Activated CD4-positive, alpha-beta T cell treated with anti-CD3 and anti-CD28 coated beads for 48 hours (primary cell): ENCODE measurements around the gene LRP11.
"Not testable (repeated sequence)": the region's sequence is repeated elsewhere in the genome, so short reads cannot be mapped to it uniquely, and the experiment has no call there.

Source experiments
- DNase-seq: peaks from one replicate; pipeline ENCODE4 v3.0.0-alpha.2; 2020

Gene LRP11

DNA sequence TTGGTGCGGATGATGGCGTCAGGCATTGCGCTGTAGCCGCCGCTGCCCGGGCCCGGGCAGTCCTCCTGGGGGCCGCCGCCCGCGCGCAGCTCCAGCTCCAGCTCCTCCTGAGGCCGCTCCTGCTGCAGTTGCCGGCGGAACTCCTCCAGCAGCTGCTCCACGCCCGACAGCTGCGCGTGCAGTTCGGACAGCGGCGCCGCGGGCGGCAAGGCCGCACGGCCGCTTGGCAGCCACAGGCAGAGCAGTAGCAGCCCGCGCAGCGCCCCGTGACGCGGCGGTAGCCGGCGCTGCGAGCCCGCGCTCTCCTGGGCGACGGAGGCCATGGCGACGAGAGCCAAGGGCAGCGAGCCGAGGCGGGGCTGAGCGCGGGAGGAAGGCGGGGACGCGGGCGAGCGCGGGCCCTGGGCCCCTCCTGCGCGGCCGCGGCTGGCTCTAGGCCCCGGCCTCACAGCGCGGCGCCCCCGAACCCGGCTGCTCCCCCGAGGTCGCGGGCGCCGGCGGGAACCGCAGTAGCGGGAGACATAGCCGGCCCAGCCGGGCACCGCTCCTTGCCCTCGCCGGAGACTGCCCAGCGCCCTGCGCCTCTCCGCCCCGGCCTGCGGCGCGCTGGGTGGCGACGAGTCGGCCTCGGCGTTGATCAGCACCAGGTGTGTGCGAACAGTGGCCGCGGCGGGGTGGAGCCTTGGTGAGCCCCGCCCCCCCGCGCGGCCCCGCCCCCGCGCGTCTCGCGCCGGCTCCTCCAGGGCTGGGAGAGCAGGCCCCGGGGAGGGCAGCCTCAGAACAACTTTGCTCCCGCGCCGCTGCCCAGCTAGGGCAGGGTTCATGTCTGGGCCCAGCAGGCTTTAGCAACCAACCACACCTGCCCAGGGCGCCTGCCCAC, at the start of gene LRP11:
LRP11 (minus strand) TSS at position 662 of the 880 bp plus-strand sequence; CDS start at position 323, 339 bp downstream.
- DNase-seq: peak; percentile 87

DNA sequence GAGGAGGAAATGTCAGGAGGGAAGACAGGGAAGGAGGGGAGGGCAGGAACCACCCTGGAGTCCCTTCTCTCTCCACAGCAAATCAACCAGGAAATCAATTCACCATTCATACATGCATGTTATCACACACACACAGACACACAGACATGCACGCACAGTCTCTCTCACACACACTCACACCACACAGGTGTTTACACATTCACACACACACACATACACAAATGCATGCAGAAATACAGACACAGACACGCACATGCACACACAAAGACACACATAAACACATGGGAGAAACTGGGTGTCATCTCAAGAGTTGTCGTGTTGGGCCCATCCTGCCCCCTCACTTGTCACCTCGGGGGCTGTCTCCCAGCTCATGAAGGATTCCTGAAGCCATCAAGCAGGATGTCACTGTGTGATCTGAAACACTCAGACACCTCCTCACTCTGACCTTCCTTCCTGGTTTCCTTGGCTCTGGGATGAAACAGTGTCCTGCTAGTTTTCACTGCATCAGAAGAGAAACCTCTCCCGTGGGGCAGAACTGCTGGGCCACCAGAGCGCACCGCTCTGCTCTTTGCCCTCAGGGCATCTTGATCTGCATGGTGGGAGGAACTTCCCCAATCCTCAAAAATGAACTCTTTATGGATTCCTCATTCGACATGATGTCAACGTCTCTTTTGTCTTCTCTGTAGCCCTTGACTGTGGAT, 49.5 kb upstream of the LRP11 start:
- no peak for DNase-seq

- no peak for DNase-seq
Observed at GRCh38 chr6:149913085-149913484, 48.9 kb upstream of the LRP11 start.

GRCh38 chr6:149912680-149913079, 48.5 kb upstream of the LRP11 start:
- not testable (repeated sequence) for DNase-seq

DNA sequence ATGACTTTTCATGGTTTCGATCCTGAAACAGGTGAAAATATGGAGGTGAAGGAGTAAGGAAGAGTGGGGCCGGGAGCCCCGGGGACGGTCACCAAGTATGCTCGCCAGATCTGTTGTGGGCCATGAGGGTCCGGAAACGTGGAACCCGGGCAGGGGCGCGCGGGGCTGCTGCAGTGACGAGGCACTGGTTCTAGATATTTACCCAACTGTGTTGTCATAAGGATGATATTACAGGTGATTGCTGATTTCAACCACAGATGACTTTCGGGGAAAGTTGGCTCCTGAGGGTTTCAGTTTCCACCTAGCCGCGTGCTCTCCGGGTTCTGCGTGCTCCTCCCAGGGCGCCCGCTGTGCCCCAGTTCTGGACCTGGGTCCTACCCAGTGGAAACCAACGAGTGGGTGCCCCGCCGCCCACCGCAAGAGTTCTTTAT, 46.6 kb upstream of the LRP11 start:
- no peak for DNase-seq

DNA sequence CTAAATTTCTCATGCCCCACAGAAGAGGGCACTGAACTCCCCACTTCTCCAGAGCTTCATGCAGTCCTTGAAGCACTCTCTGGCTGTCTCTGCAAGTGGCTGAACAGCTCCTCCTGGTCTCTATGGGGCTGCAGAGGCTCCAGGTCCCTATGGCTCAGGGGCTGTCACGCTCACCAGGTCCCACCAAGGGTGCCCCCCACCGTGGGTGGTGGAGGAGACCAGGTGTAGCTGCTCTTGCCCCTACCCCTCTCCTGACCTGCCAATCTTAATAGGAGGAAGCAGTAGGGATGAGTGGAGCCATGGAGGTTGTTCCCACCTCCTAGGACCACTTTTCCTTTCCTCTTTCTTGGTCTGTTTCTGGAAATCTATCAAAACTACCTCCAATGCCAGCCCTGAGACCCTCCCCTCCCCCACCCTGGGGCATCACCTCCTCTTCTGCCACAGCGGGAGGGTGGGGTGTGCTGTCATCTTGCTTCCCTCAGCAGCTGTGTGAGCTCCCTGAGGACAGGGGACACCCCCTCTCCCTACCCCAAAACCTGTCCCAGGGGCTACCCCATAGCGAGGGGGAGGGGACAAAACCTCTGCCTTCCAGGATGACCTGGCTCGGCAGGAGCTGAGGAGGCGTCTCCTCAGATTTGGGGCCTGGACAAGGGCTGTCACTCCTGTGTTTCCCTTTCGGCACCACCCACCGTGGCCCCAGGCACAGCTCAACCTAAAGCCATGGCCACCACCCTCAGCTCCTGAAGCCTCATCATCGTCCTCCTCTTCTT, 45.7 kb upstream of the LRP11 start:
- no peak for DNase-seq

DNA sequence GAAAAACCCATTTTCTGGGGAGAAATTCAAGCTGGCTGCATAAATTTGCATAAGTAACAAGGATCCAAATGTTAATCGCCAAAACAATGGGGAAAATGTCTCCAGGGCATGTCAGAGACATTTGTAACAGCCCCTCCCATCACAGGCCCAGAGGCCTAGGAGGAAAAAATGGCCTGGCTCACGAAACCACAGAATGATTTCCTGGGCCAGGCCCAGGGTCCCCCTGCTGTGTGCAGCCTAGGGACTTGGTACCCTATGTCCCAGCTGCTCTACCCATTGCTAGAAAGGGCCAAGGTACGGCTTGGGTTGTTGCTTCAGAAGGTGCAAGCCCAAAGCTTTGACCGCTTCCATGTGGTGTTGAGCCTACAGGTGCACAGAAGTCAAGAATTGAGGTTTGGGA, 44.3 kb upstream of the LRP11 start:
- DNase-seq: not testable (repeated sequence)

- DNase-seq: no peak
Observed at GRCh38 chr6:149907317-149907716, 43.2 kb upstream of the LRP11 start.

- DNase-seq: no peak
Observed at GRCh38 chr6:149906405-149906804, 42.2 kb upstream of the LRP11 start.

- DNase-seq: no peak
Observed at GRCh38 chr6:149905911-149906371, 41.8 kb upstream of the LRP11 start.

DNA sequence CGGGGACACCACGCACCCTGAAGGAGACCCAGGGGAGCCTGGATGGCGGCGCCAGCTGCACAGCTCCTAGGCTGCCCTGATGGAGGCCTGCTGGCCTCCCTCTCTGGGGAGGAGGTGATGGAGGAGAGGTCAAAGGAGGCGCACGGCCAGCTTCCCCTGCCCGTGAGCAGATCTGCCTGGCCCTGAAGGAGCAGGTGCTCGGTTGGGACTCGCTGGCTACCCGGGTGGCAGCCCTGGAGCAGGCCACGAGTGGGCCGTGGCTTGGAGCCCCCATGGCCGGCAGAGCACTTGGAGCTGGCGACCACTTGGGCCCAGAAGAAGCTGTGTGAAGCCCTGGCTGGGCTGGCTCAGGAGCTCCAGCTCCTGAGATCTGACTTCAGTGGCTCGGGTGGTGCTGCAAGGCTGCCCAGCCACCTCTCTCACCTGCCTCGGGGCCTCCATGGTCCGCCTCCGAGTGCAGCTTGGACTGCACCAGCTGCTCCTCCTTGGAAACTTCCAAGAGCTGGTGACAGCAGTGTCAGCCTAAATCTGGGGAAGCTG, 41.3 kb upstream of the LRP11 start:
- no peak for DNase-seq

GRCh38 chr6:149904661-149905370, 40.7 kb upstream of the LRP11 start:
- no peak for DNase-seq

- no peak for DNase-seq
Observed at GRCh38 chr6:149903938-149904611, 39.9 kb upstream of the LRP11 start.

- no peak for DNase-seq
Observed at GRCh38 chr6:149901444-149902140, 37.4 kb upstream of the LRP11 start.

DNA sequence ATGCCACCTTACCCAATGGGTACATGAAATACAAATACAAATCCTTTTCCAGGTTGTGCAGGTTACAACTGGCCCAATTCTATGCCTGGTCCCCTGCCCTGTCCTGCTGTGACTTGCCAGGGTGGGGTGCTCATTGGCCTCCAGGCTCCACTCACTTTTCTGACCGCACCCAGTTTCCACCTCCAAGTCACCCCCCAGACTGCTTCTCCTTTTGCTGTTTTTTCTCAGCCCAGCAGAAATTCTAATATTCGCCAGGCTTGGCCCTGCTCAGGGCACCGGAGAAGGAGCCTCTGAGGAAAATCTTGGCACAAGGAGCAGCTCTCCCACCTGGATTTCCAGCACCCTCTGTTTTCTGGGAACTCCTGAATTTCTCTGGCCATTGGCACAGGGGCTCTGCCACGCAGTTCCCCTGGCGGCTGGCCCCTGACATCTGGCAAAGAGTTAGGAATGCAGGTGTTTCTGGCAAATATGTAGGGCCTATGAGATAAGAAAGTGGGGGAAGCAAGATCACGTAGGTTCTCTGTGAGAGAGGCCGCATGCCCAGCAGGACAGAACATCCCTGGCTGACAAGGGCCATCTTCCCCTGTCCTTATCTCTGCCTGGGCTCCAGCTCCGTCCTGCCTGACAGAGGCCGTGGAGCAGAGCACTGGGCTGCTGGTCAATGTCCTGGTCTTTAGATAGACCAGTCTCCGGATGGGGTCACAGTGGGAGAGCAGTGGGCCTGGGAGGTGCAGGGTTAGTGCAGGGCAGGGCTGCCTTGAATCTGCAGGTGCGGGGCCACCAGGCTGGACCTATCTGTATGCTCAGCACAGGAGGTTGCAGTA, 36.7 kb upstream of the LRP11 start:
- no peak for DNase-seq

DNA sequence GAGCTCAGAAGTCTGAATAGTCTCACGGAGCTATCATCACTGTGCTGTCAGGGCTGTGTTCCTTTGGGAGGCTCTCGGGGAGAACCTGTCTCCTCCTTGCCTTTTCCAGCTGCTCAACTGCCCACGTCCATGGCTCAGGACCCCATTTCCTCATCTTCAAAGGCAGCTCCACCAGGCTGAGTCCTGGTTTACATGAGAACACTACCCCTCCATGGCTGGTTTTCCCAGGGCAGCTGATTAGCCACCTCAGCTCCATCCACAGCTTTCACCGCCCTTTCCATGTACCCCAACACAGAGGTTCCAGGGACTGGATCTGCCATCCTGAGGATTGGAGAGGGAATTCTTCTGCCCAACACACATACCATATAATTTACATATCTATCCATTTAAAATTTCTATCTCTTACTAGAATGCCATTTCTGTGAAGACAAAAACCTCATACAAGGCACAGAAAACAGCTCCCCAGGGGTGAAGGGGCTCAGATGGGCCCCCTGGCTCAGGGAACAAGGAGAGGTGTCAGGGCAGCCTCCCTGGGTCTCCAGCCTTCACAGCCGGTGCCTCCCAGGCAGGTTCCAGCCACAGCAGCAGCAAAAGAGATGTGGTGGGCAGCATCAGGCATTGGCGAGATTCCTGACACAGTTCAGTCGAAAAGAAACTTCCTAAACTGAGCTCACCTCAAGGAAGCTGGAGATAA, 35.9 kb upstream of the LRP11 start:
- no peak for DNase-seq

- DNase-seq: no peak
Observed at GRCh38 chr6:149899486-149899885, 35.3 kb upstream of the LRP11 start.

DNA sequence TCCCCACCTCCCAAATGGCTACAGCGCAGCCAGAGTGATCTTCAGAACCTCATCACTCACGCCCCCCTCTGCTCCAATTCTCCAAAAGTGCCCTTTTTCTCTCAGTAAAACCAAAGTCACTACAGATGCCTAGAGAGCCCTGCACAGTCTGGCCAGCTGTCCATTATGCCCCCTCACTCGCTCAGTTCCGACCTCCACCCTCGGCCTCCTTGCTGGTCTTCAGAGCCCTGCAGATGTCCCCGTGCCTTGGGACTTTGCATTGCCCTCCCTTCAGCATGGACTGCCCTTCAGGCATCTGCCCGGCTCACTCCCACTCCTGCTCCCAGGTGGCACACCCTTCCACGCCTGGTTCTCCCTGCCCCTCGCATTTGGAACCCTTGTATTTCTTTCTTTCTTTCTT, 34.8 kb upstream of the LRP11 start:
- DNase-seq: no peak
